Measurements from ENCODE around the gene COL13A1.

Gene COL13A1

GRCh38 chr10:69891057-69891617, 89.4 kb downstream of the COL13A1 start:
- DNase-seq = no peak

- no peak for DNase-seq
Measured at GRCh38 chr10:69892406-69892805, 90.7 kb downstream of the COL13A1 start.

GRCh38 chr10:69892816-69893215, 91.1 kb downstream of the COL13A1 start:
- DNase-seq = no peak

- DNase-seq = no peak
Measured at GRCh38 chr10:69893271-69893900, 91.7 kb downstream of the COL13A1 start.

- DNase-seq = peak; percentile 24
Measured at GRCh38 chr10:69894156-69894555, 92.5 kb downstream of the COL13A1 start.

- peak; percentile 98 for DNase-seq
Measured at GRCh38 chr10:69895759-69896158, 94.1 kb downstream of the COL13A1 start.

- no peak for DNase-seq
Measured at GRCh38 chr10:69896606-69897231, 95.0 kb downstream of the COL13A1 start.

- no peak for DNase-seq
Measured at GRCh38 chr10:69897432-69897831, 95.7 kb downstream of the COL13A1 start.

GRCh38 chr10:69897999-69898398, 96.3 kb downstream of the COL13A1 start:
- DNase-seq = no peak

- DNase-seq = no peak
Measured at GRCh38 chr10:69898524-69898923, 96.8 kb downstream of the COL13A1 start.

GRCh38 chr10:69898941-69899340, 97.2 kb downstream of the COL13A1 start:
- no peak for DNase-seq

GRCh38 chr10:69899727-69900595, 98.3 kb downstream of the COL13A1 start:
- DNase-seq = no peak

- DNase-seq = no peak
Measured at GRCh38 chr10:69901022-69901421, 99.3 kb downstream of the COL13A1 start.

GRCh38 chr10:69901628-69902505, 100.2 kb downstream of the COL13A1 start:
- DNase-seq = peak; percentile 72

- DNase-seq = no peak
Measured at GRCh38 chr10:69902835-69903535, 101.3 kb downstream of the COL13A1 start.

GRCh38 chr10:69904533-69904932, 102.8 kb downstream of the COL13A1 start:
- no peak for DNase-seq

GRCh38 chr10:69906425-69906824, 104.7 kb downstream of the COL13A1 start:
- no peak for DNase-seq

GRCh38 chr10:69907517-69907916, 105.8 kb downstream of the COL13A1 start:
- no peak for DNase-seq

GRCh38 chr10:69908124-69908523, 106.4 kb downstream of the COL13A1 start:
- no peak for DNase-seq

GRCh38 chr10:69910561-69910960, 108.9 kb downstream of the COL13A1 start:
- DNase-seq = no peak
